Ovary (tissue), 9 donors: Measurements from ENCODE around the gene ZNF319. TPM values are rescaled to one million over a fixed set of nuclear protein-coding genes. Genes with fewer than 3 reads are reported as not detected.

Source experiments
- DNase-seq, 5 donors: peaks; one replicate each; pipeline ENCODE4 v3.0.0-alpha.2; 2019 to 2020
- H3K27ac ChIP-seq, 2 donors: fragments of 200-600 bp; one replicate each; pipeline versions ENCODE4 v1.5.1 to v1.8.0; 2019 to 2022
- H3K27me3 ChIP-seq: fragments of 200-600 bp; one replicate; pipeline ENCODE4 v1.8.0; 2022
- H3K36me3 ChIP-seq: fragments of 200-600 bp; sonication (generic); one replicate; pipeline ENCODE4 v1.5.1; 2019
- H3K4me1 ChIP-seq: one replicate; pipeline ENCODE4 v1.8.1; 2013; ENCODE audit warnings: mild to moderate bottlenecking, moderate library complexity; ENCODE audit not compliant: insufficient read depth
- H3K4me3 ChIP-seq: fragments of 200-600 bp; sonication (generic); one replicate; pipeline ENCODE4 v1.5.1; 2017
- H3K9me3 ChIP-seq, 2 donors: fragments of 200-600 bp in 1 of 2; sonication (generic) in 1 of 2; one replicate each; pipeline versions ENCODE4 v1.5.1 to v1.8.1; 2013 to 2019; ENCODE audit warnings: mild to moderate bottlenecking in 1 of 2, moderate library complexity in 1 of 2
- CTCF ChIP-seq, 3 donors: fragments of 450-650 bp in 2 of 3; fragments of 200-600 bp in 1 of 3; IDR thresholded peaks; one replicate each; pipeline versions ENCODE4 v1.5.1 to v1.8.0; 2016 to 2022; ENCODE audit warnings: antibody characterized with exemption in 3 of 3, mild to moderate bottlenecking in 1 of 3
- EP300 ChIP-seq: sonication (generic); formaldehyde crosslinking; IDR thresholded peaks from one replicate; pipeline ENCODE4 v1.6.1; 2017; ENCODE audit warnings: antibody characterized with exemption
- POLR2A ChIP-seq: fragments of 450-650 bp; IDR thresholded peaks from one replicate; pipeline ENCODE4 v1.6.1; 2017; ENCODE audit warnings: antibody characterized with exemption, mild to moderate bottlenecking, moderate library complexity
- WGBS, 3 donors: extraction: QIAGEN DNeasy Blood & Tissue Kit in 1 of 3; methylation state at CpG; one replicate each; pipeline versions ENCODE4 v1.1.5 to v1.1.7; 2013 to 2017; 5-methylcytosine and 5-hydroxymethylcytosine counted together
- intact Hi-C, 4 donors: fragments of 100-400 bp; cut with DNase I; formaldehyde crosslinking; loops; one replicate each; pipeline versions ENCODE4 v1.11.0 to v1.15.1; 2022 to 2023
- polyA plus RNA-seq, 2 donors: library from polyadenylated mRNA; stranded (reverse); fragments of 200-250 nt in 1 of 2; fragments of 350-450 nt in 1 of 2; fragmentation: Illumina TruSeq in 1 of 2; extraction: RNeasy Lipid Tissue Mini Kit (QIAGEN cat#74804) in 1 of 2; gene quantifications; one replicate each; pipeline ENCODE4 v1.2.3, GENCODE V29; 2013 to 2014
- total RNA-seq, 7 donors: library from RNA; depleted of rRNA in 2 of 7; stranded (reverse); fragments of >200 nt in 2 of 7; fragmentation: NEBNext Ultra II Directional in 3 of 7; extraction: Animal tissue kit (Norgen Biotek cat#: 25700) in 3 of 7; gene quantifications; one replicate each; pipeline versions ENCODE4 v1.1.0 to v1.2.4, GENCODE V29; 2016 to 2023
- donor health status: DM: no; HTN: no; CAD: no; lungs with moderate emphysema.
- donor health status: DM: no; HTN: no; CAD: no.
- donor health status: Bipolar disorder and iron deficiency.
- donor health status: DM: yes; HTN: yes; CAD: no.
- donor health status: DM: no; HTN: no; CAD: no.
- donor health status: DM: yes; HTN: yes; CAD: no.

Gene ZNF319
- total and polyA plus RNA-seq, 9 donors: 5.6 to 17.8 (median 12.9) TPM

- H3K27me3 ChIP-seq: no peaks in the 10 kb centered on the region
- intact Hi-C loops: loop anchor here (5.0 to 10.0 kb wide), 4 partner anchors 85 to 467 kb away; partner anchors contain the start of genes CSNK2A2 (in 2 of the 4) and CFAP20 (in 1 of the 4)
- H3K4me1 ChIP-seq: peaks cover 11% of the 10 kb centered on the region
- TF ChIP-seq EP300 (no peak), CTCF (IDR thresholded peaks at IDR 0.05) (no peak), POLR2A (no peak)
- no peak overlapping the region for H3K27ac ChIP-seq
- WGBS, 3 donors: 5 to 6% (median 5%) methylated on average over 22 to 43 of the region's 43 CpGs
- no peaks in the 10 kb centered on the region for H3K36me3 ChIP-seq
- H3K9me3 ChIP-seq: no peaks in the 10 kb centered on the region
- DNase-seq: no peak
- peak overlapping the region; percentile 56 for H3K4me3 ChIP-seq
Observed at GRCh38 chr16:58027161-58027915, 26.9 kb upstream of the ZNF319 start.

DNA sequence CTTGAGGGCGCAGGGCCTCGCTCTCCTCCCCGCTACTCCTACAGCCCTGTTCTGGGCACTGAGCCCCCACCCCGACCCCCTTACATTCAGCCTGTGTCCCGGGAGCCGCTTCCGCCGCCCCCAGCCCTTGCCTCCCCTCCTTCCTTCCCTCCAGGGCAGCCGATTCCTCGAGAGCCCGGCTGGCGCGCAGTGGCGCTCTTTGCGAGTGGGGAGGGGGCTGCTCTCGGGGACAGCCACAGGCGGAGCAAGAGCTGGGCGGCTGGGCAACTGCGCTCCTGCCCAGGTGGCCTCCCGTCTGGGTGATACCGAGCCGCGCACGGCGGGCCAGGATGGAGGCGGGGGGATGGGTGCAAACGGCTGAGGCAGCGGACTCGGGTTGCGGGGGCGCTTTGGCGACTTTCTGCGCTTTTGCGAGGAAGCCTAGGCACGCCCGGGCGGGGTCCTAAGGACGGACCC is 26.3 kb upstream of the ZNF319 start:
- H3K27ac ChIP-seq: no peak overlapping the region
- no peaks in the 10 kb centered on the region for H3K9me3 ChIP-seq
- H3K4me3 ChIP-seq: peak overlapping the region; percentile 56
- 0 to 2% (median 0%) methylated on average over 29 to 38 of the region's 38 CpGs for WGBS, 3 donors
- TF ChIP-seq CTCF (IDR thresholded peaks at IDR 0.05) (no peak), EP300 (no peak), POLR2A (no peak)
- H3K36me3 ChIP-seq: no peaks in the 10 kb centered on the region
- intact Hi-C loops: loop anchor here (5.0 to 10.0 kb wide), 4 partner anchors 86 to 468 kb away; partner anchors contain the start of genes CSNK2A2 (in 2 of the 4) and CFAP20 (in 1 of the 4)
- peaks cover 11% of the 10 kb centered on the region for H3K4me1 ChIP-seq
- DNase-seq: peak in 1 of 5 donors; percentile 32
- no peaks in the 10 kb centered on the region for H3K27me3 ChIP-seq

- Histone ChIP-seq H3K27ac (peak overlapping the region in 1 of 2 donors; percentile 40), H3K9me3 (no peaks in the 10 kb centered on the region), H3K4me1 (peaks cover 11% of the 10 kb centered on the region), H3K27me3 (no peaks in the 10 kb centered on the region), H3K36me3 (no peaks in the 10 kb centered on the region), H3K4me3 (peak overlapping the region; percentile 56)
- DNase-seq: peak; percentile 22 to 68 (median 55)
- 0% methylated on average over 5 to 65 of the region's 65 CpGs for WGBS, 3 donors
- intact Hi-C loops: loop anchor here (5.0 to 10.0 kb wide), 4 partner anchors 86 to 469 kb away; partner anchors contain the start of genes CSNK2A2 (in 2 of the 4) and CFAP20 (in 1 of the 4)
- no peak for TF ChIP-seq POLR2A
- no peak for TF ChIP-seq CTCF (IDR thresholded peaks at IDR 0.05)
- TF ChIP-seq EP300: no peak
Observed at GRCh38 chr16:58026139-58026704, 25.8 kb upstream of the ZNF319 start.

GRCh38 chr16:58025351-58026138 is 25.1 kb upstream of the ZNF319 start, which contains the start of gene MMP15:
TSS of gene MMP15 (plus strand) at chr16:58025754. CDS start at chr16:58026351, 597 bp downstream.
- no peaks in the 10 kb centered on the region for H3K27me3 ChIP-seq
- H3K4me1 ChIP-seq: peaks cover 11% of the 10 kb centered on the region
- intact Hi-C loops: loop anchor here (5.0 to 10.0 kb wide), 4 partner anchors 87 to 469 kb away; partner anchors contain the start of genes CSNK2A2 (in 2 of the 4) and CFAP20 (in 1 of the 4)
- H3K9me3 ChIP-seq: no peaks in the 10 kb centered on the region
- peak within 1 kb of the TSS; percentile 56 for H3K4me3 ChIP-seq
- TF ChIP-seq CTCF (IDR thresholded peaks at IDR 0.05): no peak
- peak; percentile 30 to 71 (median 56) for DNase-seq
- WGBS, 3 donors: 0 to 1% (median 0%) methylated on average over 27 to 90 of the region's 90 CpGs
- peak within 1 kb of the TSS in 1 of 2 donors; percentile 40 for H3K27ac ChIP-seq
- H3K36me3 ChIP-seq: no peaks in the 10 kb centered on the region
